Endothelial cell of umbilical vein (primary cell): ENCODE results near the gene DHX40.

Experiments used
- EZH2 ChIP-seq: IDR thresholded peaks from 2 replicates; pipeline ENCODE4 v1.6.1; 2012; ENCODE audit warnings: borderline replicate concordance, low read depth, mild to moderate bottlenecking, moderate library complexity, low read length, inconsistent platforms; ENCODE audit not compliant: severe bottlenecking
- GATA2 ChIP-seq: IDR thresholded peaks from 2 replicates; pipeline ENCODE4 v1.7.0; 2011; ENCODE audit warnings: low read depth, mild to moderate bottlenecking, moderate library complexity, mixed read lengths, low read length; ENCODE audit not compliant: insufficient read length, insufficient read depth
- JUN ChIP-seq: IDR thresholded peaks from 2 replicates; pipeline ENCODE4 v1.6.1; 2011; ENCODE audit warnings: borderline replicate concordance, low read depth; ENCODE audit not compliant: insufficient read length, insufficient read depth
- MYC ChIP-seq: IDR thresholded peaks from one replicate; pipeline ENCODE4 v1.6.1; 2011; ENCODE audit warnings: mild to moderate bottlenecking, low read depth, low read length
- POLR2A ChIP-seq: IDR thresholded peaks from 2 replicates; pipeline ENCODE4 v1.6.1; 2012; ENCODE audit warnings: low read depth, mild to moderate bottlenecking, control low read depth, low read length
- POLR2AphosphoS5 ChIP-seq: IDR thresholded peaks from 2 replicates; pipeline ENCODE4 v1.6.1; 2012; ENCODE audit warnings: low read depth, mild to moderate bottlenecking, control low read depth, low read length, moderate library complexity; ENCODE audit not compliant: insufficient read depth
- TF ChIP-seq, protein P1 (sequence below), 2 donors: IDR thresholded peaks; 1 replicate in 1 of 2; 2 replicates in 1 of 2; pipeline ENCODE4 v1.5.1; 2011; ENCODE audit warnings: low read length in 2 of 2, mild to moderate bottlenecking in 2 of 2, moderate library complexity in 2 of 2, control low read depth in 1 of 2, inconsistent platforms in 1 of 2, low read depth in 1 of 2; ENCODE audit not compliant: insufficient read depth in 1 of 2; ENCODE audit errors: extremely low read depth in 1 of 2
- TF ChIP-seq, protein P2 (sequence below): IDR thresholded peaks from 2 replicates; pipeline ENCODE4 v1.6.1; 2011; ENCODE audit not compliant: insufficient read depth, insufficient read length

DNA sequence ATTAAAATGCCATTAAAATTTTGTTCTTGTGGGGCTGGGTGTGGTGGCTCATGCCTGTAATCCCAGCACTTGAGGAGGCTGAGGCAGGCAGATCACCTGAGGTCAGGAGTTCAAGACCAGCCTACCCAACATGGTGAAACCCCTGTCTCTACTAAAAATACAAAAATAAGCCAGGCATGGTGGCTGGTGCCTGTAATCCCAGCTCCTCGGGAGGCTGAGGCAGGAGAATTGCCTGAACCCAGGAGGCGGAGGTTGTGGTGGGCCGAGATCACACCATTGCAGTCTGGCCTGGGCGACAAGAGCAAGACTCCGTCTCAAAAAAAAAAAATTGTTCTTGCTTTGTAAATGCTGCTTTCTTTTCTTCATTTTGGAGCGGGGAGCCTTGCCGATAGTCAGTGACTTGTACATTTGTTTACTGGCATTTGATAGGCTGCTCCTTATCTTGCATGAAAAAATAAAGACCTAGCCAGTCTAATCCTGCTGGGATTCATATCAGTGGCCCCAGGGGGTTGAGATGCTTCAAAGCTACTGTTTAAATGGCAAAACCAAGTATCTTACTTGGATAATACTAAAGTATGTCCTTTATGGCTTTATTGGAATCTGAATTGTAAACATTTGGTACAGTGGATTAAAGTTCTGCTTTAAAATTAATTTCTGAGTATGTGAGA lies 51.0 kb downstream of the DHX40 start:
- TF ChIP-seq, protein P1, sequence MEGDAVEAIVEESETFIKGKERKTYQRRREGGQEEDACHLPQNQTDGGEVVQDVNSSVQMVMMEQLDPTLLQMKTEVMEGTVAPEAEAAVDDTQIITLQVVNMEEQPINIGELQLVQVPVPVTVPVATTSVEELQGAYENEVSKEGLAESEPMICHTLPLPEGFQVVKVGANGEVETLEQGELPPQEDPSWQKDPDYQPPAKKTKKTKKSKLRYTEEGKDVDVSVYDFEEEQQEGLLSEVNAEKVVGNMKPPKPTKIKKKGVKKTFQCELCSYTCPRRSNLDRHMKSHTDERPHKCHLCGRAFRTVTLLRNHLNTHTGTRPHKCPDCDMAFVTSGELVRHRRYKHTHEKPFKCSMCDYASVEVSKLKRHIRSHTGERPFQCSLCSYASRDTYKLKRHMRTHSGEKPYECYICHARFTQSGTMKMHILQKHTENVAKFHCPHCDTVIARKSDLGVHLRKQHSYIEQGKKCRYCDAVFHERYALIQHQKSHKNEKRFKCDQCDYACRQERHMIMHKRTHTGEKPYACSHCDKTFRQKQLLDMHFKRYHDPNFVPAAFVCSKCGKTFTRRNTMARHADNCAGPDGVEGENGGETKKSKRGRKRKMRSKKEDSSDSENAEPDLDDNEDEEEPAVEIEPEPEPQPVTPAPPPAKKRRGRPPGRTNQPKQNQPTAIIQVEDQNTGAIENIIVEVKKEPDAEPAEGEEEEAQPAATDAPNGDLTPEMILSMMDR (IDR thresholded peaks at IDR 0.05; ENCODE audit: extremely low read depth in 1 of 2, insufficient read depth in 1 of 2, low read depth in 1 of 2, low read length in 2 of 2): no peak
- no peak for TF ChIP-seq POLR2A
- no peak for TF ChIP-seq MYC
- no peak for TF ChIP-seq EZH2
- TF ChIP-seq, protein P2, sequence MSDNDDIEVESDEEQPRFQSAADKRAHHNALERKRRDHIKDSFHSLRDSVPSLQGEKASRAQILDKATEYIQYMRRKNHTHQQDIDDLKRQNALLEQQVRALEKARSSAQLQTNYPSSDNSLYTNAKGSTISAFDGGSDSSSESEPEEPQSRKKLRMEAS: no peak
- TF ChIP-seq GATA2: no peak
- TF ChIP-seq POLR2AphosphoS5: no peak
- TF ChIP-seq JUN: no peak
